Measurements from ENCODE around the gene ALOX12B. TPM values are rescaled to one million over a fixed set of nuclear protein-coding genes. Genes with fewer than 3 reads are reported as not detected.

The ALOX12B gene
- total and polyA plus RNA-seq, 2 donors (not counting 3 experiments of a cell fraction or from before 2014, with no cell fraction given), result not detected

GRCh38 chr17:8029121-8029520 lies 58.4 kb downstream of the ALOX12B start:
- Histone ChIP-seq H3K9ac (replicated peaks; ENCODE audit: extremely low read depth, insufficient read depth, low read length) (no peak overlapping the region), H3K9me1 (replicated peaks; ENCODE audit: control insufficient read depth, extremely low read depth, insufficient read depth, low read length) (no peaks in the 10 kb centered on the region), H4K20me1 (replicated peaks; ENCODE audit: control insufficient read depth, extremely low read depth, insufficient read depth, low read length) (no peaks in the 10 kb centered on the region), H3K27ac (ENCODE audit: insufficient read depth, low read depth, low read length) (no peak overlapping the region), H3K27me3 (ENCODE audit: control insufficient read depth in 2 of 2, insufficient read depth in 2 of 2, low read length in 2 of 2) (peaks cover 9 to 10% of the 10 kb centered on the region in 2 experiments), H3K79me2 (ENCODE audit: control insufficient read depth, insufficient read depth, low read length) (no peaks in the 10 kb centered on the region), H3K9me3 (replicated peaks; ENCODE audit: control insufficient read depth, insufficient read depth, low read length) (no peaks in the 10 kb centered on the region), H3K4me1 (ENCODE audit: control insufficient read depth, extremely low read depth, insufficient read depth, low read length) (no peaks in the 10 kb centered on the region), H3K4me2 (ENCODE audit: insufficient read depth, low read length) (no peak overlapping the region), H3K36me3 (ENCODE audit: control insufficient read depth in 2 of 2, extremely low read depth in 1 of 2, insufficient read depth in 2 of 2, low read length in 2 of 2) (no peaks in the 10 kb centered on the region), H3K4me3 (replicated peaks in 1 of 3; ENCODE audit: insufficient read depth in 1 of 3, low read depth in 1 of 3, low read length in 3 of 3) (no peak overlapping the region), H2AFZ (ENCODE audit: low read depth, low read length) (no peak overlapping the region)
- no peak for FAIRE-seq
- BruUV-seq (replicated peaks), result no TSS peak
- intact Hi-C loops (cut with micrococcal nuclease) (no loop called here), dilution Hi-C loops (cut with MboI; ENCODE audit: extremely low pct_ligation_motif_present, low sequenced_read_pairs) (no loop called here)
- ChIA-PET CTCF (interaction anchor here (1.3 kb wide), 1 partner anchor 9 kb away, joined by 3 read pairs; no protein-coding TSS in a partner anchor), POLR2A (no interaction called here)
- TF ChIP-seq MAX (IDR thresholded peaks at IDR 0.05; ENCODE audit: insufficient read depth, insufficient read length) (no peak), POLR2AphosphoS5 (IDR thresholded peaks at IDR 0.05; ENCODE audit: insufficient read depth, low read depth, low read length) (no peak), MYC (IDR thresholded peaks at IDR 0.05; ENCODE audit: low read depth, low read length) (no peak), EZH2 (IDR thresholded peaks at IDR 0.05; ENCODE audit: borderline replicate concordance, low read depth, low read length, severe bottlenecking) (no peak), FOS (IDR thresholded peaks at IDR 0.05; ENCODE audit: borderline replicate concordance, insufficient read depth, low read length) (no peak), GATA2 (IDR thresholded peaks at IDR 0.05; ENCODE audit: insufficient read depth, insufficient read length, low read depth, low read length) (no peak), JUN (IDR thresholded peaks at IDR 0.05; ENCODE audit: borderline replicate concordance, insufficient read depth, insufficient read length, low read depth) (no peak)
- DNase-seq (ENCODE audit: low read depth, low spot score), result no peak
